Iris pigment epithelial cell (primary cell): ENCODE results near the gene LRCOL1.

ENCODE experiments used
- DNase-seq: peaks from one replicate; pipeline ENCODE4 v3.0.0-alpha.2; 2011; ENCODE audit warnings: low read depth

LRCOL1 gene

GRCh38 chr12:132581348-132582057, 28.9 kb downstream of the LRCOL1 start:
- DNase-seq = no peak

GRCh38 chr12:132580701-132581292, 29.6 kb downstream of the LRCOL1 start:
- DNase-seq = no peak

GRCh38 chr12:132579744-132580143, 30.6 kb downstream of the LRCOL1 start:
- no peak for DNase-seq

GRCh38 chr12:132578826-132579225, 31.6 kb downstream of the LRCOL1 start:
- no peak for DNase-seq

GRCh38 chr12:132578118-132578517, 32.3 kb downstream of the LRCOL1 start:
- no peak for DNase-seq

- DNase-seq = no peak
These were observed 33.0 kb downstream of the LRCOL1 start for GRCh38 chr12:132577191-132577920.

GRCh38 chr12:132576701-132577100, 33.7 kb downstream of the LRCOL1 start:
- DNase-seq = no peak

- DNase-seq = no peak
These were observed 34.7 kb downstream of the LRCOL1 start for GRCh38 chr12:132575661-132576060.

GRCh38 chr12:132574271-132574996, 35.9 kb downstream of the LRCOL1 start:
- DNase-seq = no peak

- no peak for DNase-seq
These were observed 37.3 kb downstream of the LRCOL1 start for GRCh38 chr12:132572801-132573760.

GRCh38 chr12:132572106-132572505, 38.3 kb downstream of the LRCOL1 start:
- DNase-seq = no peak

GRCh38 chr12:132571598-132571997, 38.8 kb downstream of the LRCOL1 start:
- no peak for DNase-seq

GRCh38 chr12:132571051-132571450, 39.3 kb downstream of the LRCOL1 start:
- DNase-seq = no peak

GRCh38 chr12:132570635-132571034, 39.7 kb downstream of the LRCOL1 start:
- no peak for DNase-seq

- DNase-seq = no peak
These were observed 40.4 kb downstream of the LRCOL1 start for GRCh38 chr12:132569856-132570480.

GRCh38 chr12:132568826-132569480, 41.4 kb downstream of the LRCOL1 start:
- DNase-seq = no peak

- DNase-seq = no peak
These were observed 42.1 kb downstream of the LRCOL1 start for GRCh38 chr12:132568301-132568700.

- no peak for DNase-seq
These were observed 43.8 kb downstream of the LRCOL1 start for GRCh38 chr12:132566516-132567131.

- DNase-seq = no peak
These were observed 45.0 kb downstream of the LRCOL1 start for GRCh38 chr12:132565365-132565764.

- DNase-seq = no peak
These were observed 46.5 kb downstream of the LRCOL1 start for GRCh38 chr12:132563911-132564310.
